GM18519 (cell line): ENCODE data around the gene C19orf44.
"Not testable (repeated sequence)": the region's sequence is repeated elsewhere in the genome, so short reads cannot be mapped to it uniquely, and the experiment has no call there.

Experiments
- ATAC-seq: cut with Tn5 transposase; IDR thresholded peaks from one replicate; pipeline ENCODE4 v1.9.1; 2021; ENCODE audit warnings: mild to moderate bottlenecking, moderate library complexity; ENCODE audit not compliant: unreplicated experiment, low FRiP score

The C19orf44 gene

DNA sequence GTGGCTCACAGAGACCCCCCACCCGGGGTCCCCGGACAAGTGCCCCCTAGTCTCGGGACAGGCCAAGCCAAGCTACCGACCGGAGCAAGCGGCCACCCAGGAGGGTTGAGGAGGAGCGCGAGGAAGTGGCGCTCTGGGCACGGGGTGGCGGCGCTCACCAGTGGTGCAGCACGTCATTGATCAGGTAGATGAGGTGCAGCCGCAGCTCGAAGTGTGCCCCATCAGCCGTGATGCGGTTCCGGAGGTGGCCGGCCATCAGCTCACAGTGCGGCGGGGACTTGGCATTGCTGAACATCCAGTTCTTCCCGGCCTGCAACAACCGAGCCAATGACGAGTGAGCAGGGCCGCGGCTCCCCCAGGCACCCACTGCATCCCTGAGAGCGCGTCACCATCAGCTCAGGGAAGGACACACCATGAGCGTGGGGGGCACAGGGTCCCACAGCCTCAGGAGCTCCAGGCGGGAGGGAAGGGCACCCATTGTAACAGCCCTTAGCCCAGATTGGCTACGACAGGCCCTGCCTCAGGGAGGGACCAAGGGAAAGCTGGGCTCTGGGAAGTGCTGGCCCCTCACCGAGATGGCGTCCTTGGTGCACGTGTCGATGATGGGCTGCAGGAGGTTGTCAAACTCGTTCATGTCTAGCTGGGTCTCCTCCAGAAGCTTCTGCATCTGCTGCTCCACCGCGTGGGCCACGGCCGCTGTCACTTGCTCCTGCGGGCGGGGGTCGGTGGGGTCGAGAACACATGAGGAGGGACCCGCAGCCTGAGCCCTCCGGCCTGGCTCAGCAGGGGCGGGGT, 36.4 kb downstream of the C19orf44 start:
- no peak for ATAC-seq

DNA sequence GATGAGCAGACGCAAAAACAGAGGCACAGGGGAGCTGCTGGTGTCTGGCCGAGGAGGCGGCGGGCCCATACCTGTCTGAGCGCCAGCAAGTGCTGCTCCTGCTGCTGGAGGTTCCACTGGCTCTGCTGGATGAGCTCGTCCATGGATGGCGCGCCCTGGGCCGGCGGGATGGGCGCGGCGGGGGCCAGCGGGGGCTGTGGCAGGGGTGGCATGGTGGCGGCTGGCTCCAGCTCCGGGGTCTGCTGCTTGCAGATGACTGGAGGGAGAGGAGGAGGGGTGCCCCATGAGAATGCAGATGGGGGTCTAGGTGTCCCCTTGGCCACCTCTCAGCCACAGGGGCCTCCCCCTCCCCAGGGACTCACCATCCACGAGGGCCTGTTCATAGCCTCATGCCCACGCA, 39.2 kb downstream of the C19orf44 start:
- ATAC-seq: no peak

DNA sequence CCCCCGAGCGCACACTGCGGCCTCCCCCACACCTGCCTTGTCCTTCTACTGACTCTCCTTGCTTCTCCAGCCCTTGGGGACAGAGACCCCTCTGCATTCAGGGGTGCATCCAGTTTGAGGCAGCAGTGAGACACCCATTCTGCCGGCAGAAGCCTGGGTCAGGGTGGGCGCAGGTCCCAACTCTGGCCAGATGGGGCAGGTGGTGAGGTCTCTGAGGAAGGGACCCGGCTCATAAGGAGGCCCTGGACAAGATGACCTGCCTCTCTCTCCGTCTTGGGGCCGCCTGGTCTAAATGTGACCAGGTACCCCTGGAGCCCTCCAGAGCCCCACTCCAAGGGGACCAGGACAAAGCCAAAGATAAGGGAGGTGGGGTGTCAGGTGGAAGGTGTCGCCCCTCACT, 39.9 kb downstream of the C19orf44 start:
- no peak for ATAC-seq

DNA sequence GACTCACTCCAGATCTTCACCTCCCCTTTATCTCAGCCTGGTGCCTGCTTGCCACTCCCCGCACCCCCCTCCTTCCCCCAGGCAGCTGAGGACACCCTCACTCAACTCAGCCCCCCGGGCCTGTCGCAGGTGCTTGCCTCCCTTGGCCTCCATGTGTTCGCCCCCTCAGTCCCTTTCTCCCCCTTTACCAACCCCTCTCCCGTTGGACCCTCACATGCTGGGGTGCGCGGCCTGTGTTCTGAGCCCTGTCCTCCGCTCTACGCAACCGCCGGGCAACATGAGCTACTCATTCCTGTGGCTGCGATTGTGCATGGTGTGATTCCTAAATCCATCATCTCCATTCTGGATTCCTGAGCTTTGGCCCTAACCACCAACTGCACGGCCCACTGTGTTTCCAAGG, 40.9 kb downstream of the C19orf44 start:
- no peak for ATAC-seq

DNA sequence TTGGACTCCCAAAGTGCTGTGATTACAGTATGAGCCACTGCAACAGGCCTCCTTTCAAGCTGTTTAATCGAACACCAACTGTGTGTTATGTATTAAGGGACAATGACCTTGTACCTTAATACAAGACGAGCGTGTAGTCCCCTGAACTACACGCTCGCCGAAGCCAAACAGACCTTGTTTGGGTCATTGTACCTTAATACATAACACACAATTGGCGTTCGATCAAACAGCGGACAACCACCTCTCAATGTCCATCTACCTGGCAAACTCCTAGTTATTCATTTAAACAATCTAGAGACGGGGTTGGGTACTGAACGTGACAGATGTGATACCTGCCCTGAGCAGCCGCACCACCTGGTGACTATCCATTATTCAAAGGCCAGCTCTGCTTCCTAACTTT, 44.8 kb downstream of the C19orf44 start:
- no peak for ATAC-seq

DNA sequence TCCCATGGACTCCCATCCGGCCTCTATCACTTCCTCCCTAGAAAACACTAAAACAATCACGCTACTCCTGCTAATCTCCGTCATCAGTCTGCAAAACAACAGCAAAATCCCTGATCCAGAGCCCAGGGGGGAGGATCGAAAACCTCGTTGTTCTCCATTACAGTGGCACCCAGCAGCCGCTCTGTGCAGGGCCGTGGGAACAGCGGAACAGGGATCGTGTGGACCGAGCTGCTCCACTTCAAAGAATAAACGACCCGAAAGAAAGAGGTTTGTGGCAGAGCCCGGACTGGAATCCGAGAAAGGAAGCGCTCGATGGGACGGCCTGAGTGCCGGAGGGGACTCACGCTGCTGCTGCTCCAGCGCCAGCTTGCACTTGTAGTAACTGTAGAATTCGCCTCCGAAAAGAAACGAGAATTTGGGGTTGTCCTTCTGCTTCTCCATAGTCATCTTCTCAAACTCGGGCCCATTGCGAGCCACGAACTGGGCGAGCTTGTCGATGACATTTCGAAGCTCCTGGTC, 45.4 kb downstream of the C19orf44 start:
- peak; percentile 8 for ATAC-seq

DNA sequence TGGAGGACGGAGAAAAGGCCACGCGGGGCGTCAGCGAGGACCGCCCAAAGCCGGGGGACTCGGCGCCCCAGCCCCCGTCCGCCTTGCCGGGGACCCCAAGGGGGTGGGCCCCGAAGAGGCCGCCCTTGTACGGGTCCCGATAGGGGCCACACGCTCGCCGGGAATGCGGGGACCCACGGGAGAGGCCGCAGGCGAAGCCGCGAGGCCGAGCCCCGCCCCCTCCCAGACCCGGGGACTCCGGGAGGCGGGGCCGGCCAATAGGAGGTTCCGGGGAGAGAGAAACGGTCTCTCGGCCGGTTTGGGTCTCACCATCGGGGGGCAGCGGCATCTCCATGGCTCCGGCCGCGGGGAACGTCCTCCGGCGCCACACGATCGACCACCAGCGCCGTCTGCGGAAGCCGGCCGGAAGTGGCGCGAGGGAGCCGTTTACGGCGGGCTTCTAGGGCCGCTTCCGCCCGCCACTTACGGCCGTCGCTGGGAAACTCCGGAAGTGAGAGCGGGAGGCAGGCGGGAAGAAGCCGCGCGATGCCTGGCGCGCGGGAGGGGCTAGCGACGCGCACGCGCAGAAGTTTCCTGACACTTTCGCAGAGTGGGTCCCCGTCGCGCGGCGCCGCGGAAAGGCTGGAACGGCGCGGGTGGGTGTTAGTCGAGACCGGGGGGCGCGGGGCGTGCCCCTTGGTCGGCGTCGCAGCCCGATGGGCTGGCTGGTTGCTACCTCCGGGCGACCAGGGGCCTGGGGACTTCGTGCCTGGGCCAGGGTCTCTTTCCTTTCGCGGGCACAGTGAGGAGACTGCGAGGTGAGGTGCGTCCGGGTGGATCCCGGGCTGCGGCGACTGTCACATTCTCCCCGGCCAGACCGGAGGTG, 46.1 kb downstream of the C19orf44 start, which contains the start of gene CHERP:
Gene CHERP, minus strand, starts transcription at position 393 of the 865 bp plus-strand sequence. Its CDS starts 59 bp downstream, at position 334.
- ATAC-seq: peak; percentile 53

DNA sequence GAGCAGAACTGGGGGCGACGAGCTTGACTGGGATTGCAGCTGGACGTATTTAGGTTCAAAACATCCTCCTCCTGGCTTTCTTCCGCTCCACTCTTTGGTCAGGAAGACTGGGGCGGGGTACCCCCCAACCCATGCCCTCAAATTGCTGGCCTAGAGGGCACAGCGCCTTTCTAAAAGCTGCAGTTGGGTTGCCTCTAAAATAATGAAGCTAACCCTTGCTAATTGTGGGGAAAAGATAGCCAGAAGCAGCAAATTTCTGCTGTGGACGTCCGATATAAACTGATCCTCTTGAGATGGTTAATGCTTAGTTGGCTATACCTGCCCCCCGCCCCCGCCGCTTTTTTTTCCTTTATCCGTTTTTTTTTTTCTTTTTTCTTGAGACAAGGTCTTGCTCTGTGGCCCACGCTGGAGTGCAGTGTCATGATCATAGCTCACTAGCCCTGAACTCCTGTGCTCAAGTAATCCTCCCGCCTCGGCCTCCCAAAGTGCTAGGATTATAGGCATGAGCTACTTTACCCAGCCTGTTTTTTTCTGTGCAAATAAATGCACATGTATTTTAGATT, 46.8 kb downstream of the C19orf44 start:
- peak; percentile 6 for ATAC-seq

DNA sequence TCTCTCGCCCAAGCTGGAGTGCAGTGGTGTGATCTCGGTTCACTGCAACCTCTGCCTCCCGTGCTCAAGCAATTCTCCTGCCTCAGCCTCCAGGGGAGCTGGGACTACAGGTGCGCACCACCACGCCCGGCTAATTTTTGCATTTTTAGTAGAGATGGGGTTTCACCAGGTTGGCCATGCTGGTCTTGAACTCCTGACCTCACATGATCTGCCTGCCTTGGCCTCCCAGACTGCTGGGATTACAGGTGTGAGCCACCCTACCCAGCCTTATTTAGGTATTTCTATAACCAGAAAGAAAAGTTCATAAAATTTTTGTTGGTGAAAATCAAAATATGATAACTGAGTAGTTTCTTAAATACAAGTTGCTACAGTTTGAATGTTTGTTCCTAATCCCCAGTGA, 47.5 kb downstream of the C19orf44 start:
- not testable (repeated sequence) for ATAC-seq

DNA sequence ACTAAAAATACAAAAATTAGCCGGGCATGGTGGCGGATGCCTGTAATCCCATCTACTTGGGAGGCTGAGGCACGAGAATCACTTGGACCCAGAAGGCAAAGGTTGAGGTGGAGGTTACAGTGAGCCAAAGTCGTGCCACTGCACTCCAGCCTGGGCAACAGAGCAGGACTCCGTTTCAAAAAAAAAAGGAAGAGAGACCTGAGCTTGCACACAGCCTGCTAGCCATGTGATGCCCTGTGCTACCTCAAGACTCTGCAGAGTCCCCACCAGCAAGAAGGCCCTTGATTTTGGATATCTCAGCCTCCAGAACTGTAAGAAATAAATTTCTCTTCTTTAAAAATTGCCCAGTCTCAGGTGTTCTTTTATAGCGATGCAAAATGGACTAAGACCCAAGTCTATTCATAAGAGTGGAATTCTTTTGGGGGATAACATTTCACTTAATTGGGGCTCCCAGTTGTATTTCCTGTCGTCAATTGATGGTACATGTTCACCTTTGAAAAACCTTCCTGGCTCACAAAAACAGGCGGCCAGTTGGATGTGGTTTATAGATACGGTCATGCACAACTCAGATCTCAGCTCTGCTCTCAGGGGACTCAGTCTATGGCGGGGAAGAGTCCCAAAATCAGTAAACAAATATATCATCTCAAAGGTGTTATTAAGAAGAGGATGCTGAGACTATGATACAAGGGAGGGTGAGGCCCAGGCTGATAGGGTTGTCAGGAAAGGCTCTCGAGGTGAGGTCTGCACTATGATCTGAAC, 48.5 kb downstream of the C19orf44 start:
- no peak for ATAC-seq

DNA sequence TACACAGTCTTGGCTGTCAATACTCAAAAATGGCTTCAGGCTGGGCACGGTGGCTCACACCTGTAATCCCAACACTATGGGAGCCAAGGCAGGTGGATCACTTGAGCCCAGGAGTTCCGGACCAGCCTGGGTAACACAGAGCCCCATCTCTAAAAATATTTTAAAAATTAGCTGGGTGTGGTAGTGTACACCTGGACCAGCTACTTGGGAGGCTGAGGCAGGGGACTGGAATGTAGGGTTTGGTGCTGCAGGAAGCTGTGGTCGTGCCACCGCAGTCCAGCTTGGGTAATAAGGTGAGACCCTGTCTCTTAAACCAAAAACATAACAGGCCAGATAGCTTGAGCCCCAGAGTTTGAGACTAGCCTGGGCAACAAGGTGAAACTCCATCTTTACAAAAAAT, 52.8 kb downstream of the C19orf44 start:
- ATAC-seq: no peak

DNA sequence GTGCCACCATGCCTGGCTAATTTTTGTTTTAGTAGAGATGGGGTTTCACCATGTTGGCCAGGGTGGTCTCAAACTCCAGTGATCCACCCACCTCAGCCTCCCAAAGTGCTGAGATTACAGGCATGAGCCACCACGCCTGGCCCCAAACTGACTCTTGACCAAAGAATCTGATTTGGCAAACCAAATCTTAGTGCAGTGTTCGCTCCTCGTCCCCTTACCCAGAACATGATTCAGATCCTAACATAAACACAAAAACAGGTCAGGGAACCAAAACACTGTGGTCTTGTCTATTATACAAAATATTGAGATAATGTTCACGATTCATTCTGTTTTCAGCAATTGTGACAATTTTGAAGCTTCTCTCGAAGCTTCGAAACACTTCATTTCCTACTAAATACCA, 55.7 kb downstream of the C19orf44 start:
- not testable (repeated sequence) for ATAC-seq

DNA sequence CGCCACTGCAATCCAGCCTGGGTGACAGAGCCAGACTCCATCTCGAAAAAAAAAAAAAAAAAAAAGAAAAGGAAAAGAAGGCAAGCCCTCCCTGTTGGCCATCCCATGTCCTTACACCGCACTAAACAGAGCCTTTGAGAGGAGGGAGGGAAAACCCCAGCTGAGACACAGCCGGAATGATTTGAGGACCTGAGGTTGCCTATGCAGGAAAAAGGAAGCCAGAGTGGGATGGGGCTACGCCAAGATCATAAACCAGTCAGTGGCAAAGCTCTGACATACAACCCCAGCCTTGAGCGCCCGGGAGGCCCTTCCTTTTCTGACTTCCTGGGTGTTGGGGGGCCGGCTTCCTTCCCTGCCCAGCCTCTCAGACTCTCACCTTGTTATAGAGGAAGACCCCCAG, 58.6 kb downstream of the C19orf44 start:
- no peak for ATAC-seq

DNA sequence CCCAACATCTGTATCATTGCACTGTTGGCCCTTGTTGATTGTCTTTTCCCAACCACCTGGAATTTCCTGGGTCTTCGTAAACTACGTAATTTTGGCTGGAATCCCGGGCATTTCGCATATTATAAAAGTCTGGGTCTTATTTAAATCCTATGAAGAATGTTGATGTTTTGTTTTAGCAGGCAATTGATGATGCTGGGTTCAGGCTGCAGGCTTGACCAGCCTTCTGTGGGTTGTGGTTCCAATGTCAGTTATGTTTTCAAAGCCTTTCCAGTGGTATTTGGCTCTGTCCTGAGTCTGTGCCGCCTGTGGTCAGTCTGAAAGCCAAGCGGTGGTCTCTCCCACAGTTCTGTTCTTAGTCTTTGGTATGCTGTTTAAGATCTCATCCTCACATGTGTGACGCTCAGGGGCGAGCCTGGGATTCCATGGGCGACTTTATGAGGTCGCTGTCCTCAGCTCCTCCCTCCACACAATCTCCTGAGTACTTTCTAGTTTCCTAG, 63.6 kb downstream of the C19orf44 start:
- no peak for ATAC-seq

DNA sequence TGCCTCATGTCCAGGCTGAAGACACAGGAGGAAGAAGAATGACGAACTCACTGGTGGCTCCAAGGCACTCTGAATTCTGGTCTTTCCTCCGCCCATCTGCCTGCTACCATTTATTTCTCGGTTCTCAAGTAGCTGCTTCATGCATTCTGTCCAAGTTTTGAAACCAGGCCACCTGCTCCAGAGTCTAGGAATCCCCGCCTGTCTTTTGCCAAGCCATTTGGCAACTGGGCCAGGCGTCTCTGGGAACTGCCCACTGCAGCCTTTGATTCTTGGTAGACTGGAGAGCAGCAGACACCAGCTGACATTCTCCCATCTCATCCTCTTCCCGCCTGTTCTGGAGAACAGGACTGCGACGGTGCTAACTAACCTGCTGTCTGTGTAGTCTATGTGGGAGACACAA, 65.2 kb downstream of the C19orf44 start:
- no peak for ATAC-seq

DNA sequence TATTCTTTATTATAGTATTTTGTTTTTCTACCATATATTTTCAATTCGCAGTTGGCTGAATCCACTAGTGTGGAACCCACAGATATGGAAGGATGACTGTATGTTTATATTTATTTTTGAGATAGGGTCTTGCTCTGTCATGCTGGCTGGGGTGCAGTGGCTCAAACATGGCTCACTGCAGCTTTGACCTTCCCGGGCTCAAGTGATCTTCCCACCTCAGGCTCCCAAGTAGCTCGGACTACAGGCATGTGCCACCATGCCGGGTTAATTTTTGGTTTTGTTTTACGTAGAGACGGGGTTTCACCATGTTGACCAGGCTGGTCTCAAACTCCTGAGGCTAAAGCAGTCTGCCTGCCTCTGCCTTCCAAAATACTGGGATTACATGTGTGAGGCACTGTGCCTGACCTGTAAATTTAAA, 66.4 kb downstream of the C19orf44 start:
- no peak for ATAC-seq

DNA sequence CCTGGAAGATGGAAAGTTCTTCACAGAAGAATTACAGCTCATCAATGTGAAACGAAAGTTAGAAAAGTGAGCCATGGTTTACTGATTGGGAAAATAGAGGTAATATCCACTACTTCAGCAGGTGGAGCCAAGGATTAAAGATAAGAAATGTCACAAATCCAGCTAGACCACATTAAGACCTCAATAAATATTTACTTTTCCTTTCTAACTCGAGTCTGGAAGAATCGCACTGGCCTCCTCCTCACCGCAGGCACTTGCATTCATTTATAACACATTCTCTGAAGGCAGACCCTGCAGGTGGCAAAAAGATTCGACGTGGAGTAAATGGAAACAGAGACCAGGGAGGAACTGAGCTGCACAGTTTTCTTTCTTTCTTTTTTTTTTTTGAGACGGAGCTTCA, 68.6 kb downstream of the C19orf44 start:
- no peak for ATAC-seq

DNA sequence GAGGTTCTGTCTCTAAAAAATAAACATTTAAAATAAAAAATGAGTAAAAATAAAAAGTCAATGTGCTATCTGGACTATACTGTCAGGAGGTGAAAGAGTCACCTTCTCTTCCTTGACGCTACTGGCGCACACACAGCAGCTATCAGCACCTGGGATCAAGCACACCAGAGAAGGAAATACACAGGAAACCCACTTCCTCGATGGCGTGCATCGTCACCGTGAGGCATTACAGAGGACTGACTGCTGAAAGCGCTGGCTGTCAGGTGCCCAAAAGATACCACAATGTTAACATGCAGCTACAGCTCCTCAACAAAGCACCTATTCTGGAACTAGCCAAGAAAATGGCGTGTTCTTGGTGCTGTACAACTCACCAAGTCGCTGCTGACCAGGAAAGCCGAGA, 70.0 kb downstream of the C19orf44 start:
- no peak for ATAC-seq

DNA sequence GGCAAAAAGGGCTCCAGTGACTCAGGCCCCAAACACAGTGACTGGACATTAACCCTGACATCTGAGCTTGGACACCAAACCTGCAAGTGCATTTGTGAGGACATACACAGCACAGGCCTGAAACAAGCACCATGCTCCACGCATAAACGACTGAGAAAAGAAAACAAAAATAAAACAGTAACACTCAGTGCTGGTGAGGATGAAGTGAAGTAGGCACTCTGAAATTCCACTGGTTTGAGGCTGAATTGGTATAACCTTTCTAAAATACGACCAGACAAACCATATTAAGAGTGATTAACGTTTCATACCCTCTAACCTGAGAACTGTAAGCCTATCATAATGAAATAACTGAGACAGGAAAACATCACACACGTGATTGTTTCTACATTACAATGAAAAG, 70.5 kb downstream of the C19orf44 start:
- no peak for ATAC-seq
